Activated T-cell treated with anti-CD3 and anti-CD28 coated beads, Interleukin-2, amount 50 U/mL, for 24 hours (primary cell): ENCODE measurements around the gene NCAM2.

Experiments used
- DNase-seq: peaks from one replicate; pipeline ENCODE4 v3.0.0-alpha.2; 2020
- H3K27ac Mint-ChIP-seq: 2 replicates; pipeline ENCODE4 v1.8.0; 2020; ENCODE audit warnings: mild to moderate bottlenecking, mixed read lengths
- H3K27me3 Mint-ChIP-seq: 2 replicates; pipeline ENCODE4 v1.8.0; 2020; ENCODE audit warnings: mixed read lengths
- H3K36me3 Mint-ChIP-seq: 2 replicates; pipeline ENCODE4 v1.8.0; 2020; ENCODE audit warnings: low read depth, mixed read lengths
- H3K4me1 Mint-ChIP-seq: 2 replicates; pipeline ENCODE4 v1.8.0; 2020; ENCODE audit warnings: low read depth, mixed read lengths
- H3K4me3 Mint-ChIP-seq: 2 replicates; pipeline ENCODE4 v1.8.0; 2020; ENCODE audit warnings: mild to moderate bottlenecking, moderate library complexity, mixed read lengths
- H3K9me3 Mint-ChIP-seq: 2 replicates; pipeline ENCODE4 v1.8.0; 2020; ENCODE audit warnings: mixed read lengths

NCAM2 gene

GRCh38 chr21:21051109-21052055 lies 53.2 kb downstream of the NCAM2 start:
- Mint-ChIP-seq H3K4me3 (no peak overlapping the region), H3K4me1 (no peaks in the 10 kb centered on the region), H3K27ac (no peak overlapping the region), H3K9me3 (no peaks in the 10 kb centered on the region), H3K27me3 (no peaks in the 10 kb centered on the region), H3K36me3 (no peaks in the 10 kb centered on the region)
- no peak for DNase-seq

GRCh38 chr21:21052672-21053071 lies 54.5 kb downstream of the NCAM2 start:
- no peaks in the 10 kb centered on the region for H3K9me3 Mint-ChIP-seq
- no peaks in the 10 kb centered on the region for H3K27me3 Mint-ChIP-seq
- H3K36me3 Mint-ChIP-seq = no peaks in the 10 kb centered on the region
- H3K4me3 Mint-ChIP-seq = no peak overlapping the region
- H3K4me1 Mint-ChIP-seq = no peaks in the 10 kb centered on the region
- no peak overlapping the region for H3K27ac Mint-ChIP-seq
- DNase-seq = no peak

DNA sequence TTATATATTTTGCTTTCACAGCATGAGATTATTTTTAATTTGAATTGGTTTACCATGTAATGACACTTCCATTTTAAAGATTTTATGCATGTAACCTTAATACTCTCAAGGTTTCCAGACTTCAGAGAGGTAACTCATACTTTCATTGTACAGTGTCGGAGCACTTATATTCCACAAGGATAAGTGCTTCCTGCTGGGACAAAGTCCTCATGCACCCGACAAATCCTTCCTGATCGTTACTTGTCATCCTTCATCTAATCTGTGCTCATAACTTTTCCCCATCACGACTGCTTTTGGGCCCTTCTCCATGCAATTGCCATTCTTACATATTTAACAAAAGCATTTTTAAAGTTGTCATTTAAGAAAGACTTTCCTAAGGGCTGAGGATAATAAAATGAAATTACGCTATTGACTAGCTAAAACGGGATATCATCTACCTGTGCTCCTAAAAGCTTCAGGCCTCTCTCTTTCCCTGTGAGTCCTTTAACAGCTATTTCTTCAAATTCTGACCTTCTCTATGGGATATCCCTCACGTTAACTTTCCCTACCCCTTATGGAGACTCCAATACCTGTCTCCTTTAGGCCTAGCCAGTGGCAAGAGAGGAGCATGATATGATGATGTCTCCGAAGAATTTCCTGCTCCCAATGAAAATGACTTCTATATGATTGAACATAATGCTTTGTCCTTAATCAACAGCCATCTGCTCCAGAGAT lies 59.3 kb downstream of the NCAM2 start:
- H3K27ac Mint-ChIP-seq = no peak overlapping the region
- no peaks in the 10 kb centered on the region for H3K27me3 Mint-ChIP-seq
- no peak overlapping the region for H3K4me3 Mint-ChIP-seq
- DNase-seq = no peak
- no peaks in the 10 kb centered on the region for H3K4me1 Mint-ChIP-seq
- no peaks in the 10 kb centered on the region for H3K9me3 Mint-ChIP-seq
- no peaks in the 10 kb centered on the region for H3K36me3 Mint-ChIP-seq

DNA sequence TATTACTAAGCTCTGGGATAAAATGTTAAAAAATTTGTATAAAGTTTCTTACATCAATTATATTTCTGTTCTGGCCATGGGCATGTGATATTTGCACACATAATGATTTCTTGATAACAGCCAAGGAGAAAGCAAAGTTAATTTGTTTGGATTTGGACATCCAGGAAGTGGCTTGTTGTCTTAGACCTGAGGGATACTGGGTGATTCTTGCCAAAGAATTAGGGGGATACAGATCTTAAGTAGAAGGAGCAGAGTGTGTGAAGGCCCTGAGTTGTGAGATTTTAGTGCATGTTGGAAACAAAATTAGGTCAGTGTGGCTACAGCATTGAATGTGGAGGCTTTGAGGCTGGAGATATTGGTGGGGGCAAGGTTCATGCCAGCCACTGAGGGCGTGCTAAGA lies 65.6 kb downstream of the NCAM2 start:
- Mint-ChIP-seq H3K4me3 (no peak overlapping the region), H3K9me3 (no peaks in the 10 kb centered on the region), H3K27me3 (no peaks in the 10 kb centered on the region), H3K27ac (no peak overlapping the region), H3K36me3 (no peaks in the 10 kb centered on the region), H3K4me1 (no peaks in the 10 kb centered on the region)
- no peak for DNase-seq

GRCh38 chr21:21064353-21064752 lies 66.1 kb downstream of the NCAM2 start:
- no peaks in the 10 kb centered on the region for H3K27me3 Mint-ChIP-seq
- H3K9me3 Mint-ChIP-seq = no peaks in the 10 kb centered on the region
- DNase-seq = no peak
- H3K27ac Mint-ChIP-seq = no peak overlapping the region
- no peaks in the 10 kb centered on the region for H3K36me3 Mint-ChIP-seq
- H3K4me3 Mint-ChIP-seq = no peak overlapping the region
- no peaks in the 10 kb centered on the region for H3K4me1 Mint-ChIP-seq

GRCh38 chr21:21067375-21067774 lies 69.2 kb downstream of the NCAM2 start:
- Mint-ChIP-seq H3K4me3 (no peak overlapping the region), H3K4me1 (no peaks in the 10 kb centered on the region), H3K27ac (no peak overlapping the region), H3K27me3 (no peaks in the 10 kb centered on the region), H3K36me3 (no peaks in the 10 kb centered on the region), H3K9me3 (no peaks in the 10 kb centered on the region)
- DNase-seq = no peak

GRCh38 chr21:21074305-21074704 lies 76.1 kb downstream of the NCAM2 start:
- no peak overlapping the region for H3K27ac Mint-ChIP-seq
- no peaks in the 10 kb centered on the region for H3K36me3 Mint-ChIP-seq
- H3K4me3 Mint-ChIP-seq = no peak overlapping the region
- H3K9me3 Mint-ChIP-seq = no peaks in the 10 kb centered on the region
- H3K27me3 Mint-ChIP-seq = no peaks in the 10 kb centered on the region
- no peak for DNase-seq
- no peaks in the 10 kb centered on the region for H3K4me1 Mint-ChIP-seq

- no peak for DNase-seq
- no peak overlapping the region for H3K4me3 Mint-ChIP-seq
Observed at GRCh38 chr21:21076051-21076450, 77.8 kb downstream of the NCAM2 start.

DNA sequence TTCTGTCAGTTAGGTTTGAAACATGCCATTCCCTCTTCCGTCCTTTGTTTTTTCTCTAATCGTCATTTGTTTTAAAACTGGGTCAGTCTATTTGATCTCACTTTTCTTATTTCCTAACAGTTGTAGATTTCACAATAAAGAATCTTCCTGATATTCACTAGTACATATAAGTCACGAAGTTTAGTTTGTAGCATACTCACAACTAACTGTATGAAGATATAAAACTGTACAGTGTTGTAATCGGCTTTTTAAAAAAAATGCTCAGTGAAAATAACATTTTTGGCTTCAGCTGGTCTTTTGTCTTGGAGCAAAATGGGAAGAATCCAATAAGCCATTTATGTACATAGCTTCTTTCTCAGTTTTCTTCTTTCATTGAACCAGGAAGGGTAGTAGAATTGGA lies 78.3 kb downstream of the NCAM2 start:
- Mint-ChIP-seq H3K4me1 (no peaks in the 10 kb centered on the region), H3K4me3 (no peak overlapping the region), H3K36me3 (no peaks in the 10 kb centered on the region), H3K27ac (no peak overlapping the region), H3K27me3 (no peaks in the 10 kb centered on the region), H3K9me3 (no peaks in the 10 kb centered on the region)
- no peak for DNase-seq

More at GRCh38 chr21:21076051-21076450, 77.8 kb downstream of the NCAM2 start:
- no peaks in the 10 kb centered on the region for H3K27me3 Mint-ChIP-seq
- H3K27ac Mint-ChIP-seq = no peak overlapping the region
- no peaks in the 10 kb centered on the region for H3K4me1 Mint-ChIP-seq
- no peaks in the 10 kb centered on the region for H3K36me3 Mint-ChIP-seq
- no peaks in the 10 kb centered on the region for H3K9me3 Mint-ChIP-seq

DNA sequence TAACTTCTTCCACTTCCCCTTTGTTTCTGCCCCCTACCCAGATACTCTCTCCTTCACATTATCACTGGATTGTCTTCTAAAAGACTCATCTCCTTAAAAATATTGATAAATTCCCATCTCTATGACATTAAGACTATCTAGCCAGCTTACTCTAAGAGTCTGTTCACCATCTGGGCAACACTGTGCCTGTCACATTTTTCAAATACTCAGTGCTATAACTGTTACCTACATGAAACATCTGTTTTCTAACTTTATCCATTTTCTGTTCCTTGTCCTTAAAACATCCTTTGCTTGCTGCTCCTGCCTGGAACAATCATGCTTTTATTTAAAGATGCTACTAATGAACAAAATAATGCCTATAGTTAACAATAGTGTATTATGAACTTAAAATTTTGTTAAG lies 81.4 kb downstream of the NCAM2 start:
- H3K4me1 Mint-ChIP-seq = no peaks in the 10 kb centered on the region
- no peaks in the 10 kb centered on the region for H3K27me3 Mint-ChIP-seq
- no peak for DNase-seq
- H3K9me3 Mint-ChIP-seq = no peaks in the 10 kb centered on the region
- H3K4me3 Mint-ChIP-seq = no peak overlapping the region
- H3K27ac Mint-ChIP-seq = no peak overlapping the region
- no peaks in the 10 kb centered on the region for H3K36me3 Mint-ChIP-seq

- Mint-ChIP-seq H3K4me1 (no peaks in the 10 kb centered on the region), H3K27me3 (no peaks in the 10 kb centered on the region), H3K36me3 (no peaks in the 10 kb centered on the region), H3K4me3 (no peak overlapping the region), H3K9me3 (no peaks in the 10 kb centered on the region), H3K27ac (no peak overlapping the region)
- DNase-seq = no peak
Observed at GRCh38 chr21:21084179-21084578, 86.0 kb downstream of the NCAM2 start.

- no peaks in the 10 kb centered on the region for H3K9me3 Mint-ChIP-seq
- no peaks in the 10 kb centered on the region for H3K36me3 Mint-ChIP-seq
- H3K27ac Mint-ChIP-seq = no peak overlapping the region
- no peaks in the 10 kb centered on the region for H3K4me1 Mint-ChIP-seq
- no peak overlapping the region for H3K4me3 Mint-ChIP-seq
- no peak for DNase-seq
- H3K27me3 Mint-ChIP-seq = no peaks in the 10 kb centered on the region
Observed at GRCh38 chr21:21085206-21085605, 87.0 kb downstream of the NCAM2 start.

DNA sequence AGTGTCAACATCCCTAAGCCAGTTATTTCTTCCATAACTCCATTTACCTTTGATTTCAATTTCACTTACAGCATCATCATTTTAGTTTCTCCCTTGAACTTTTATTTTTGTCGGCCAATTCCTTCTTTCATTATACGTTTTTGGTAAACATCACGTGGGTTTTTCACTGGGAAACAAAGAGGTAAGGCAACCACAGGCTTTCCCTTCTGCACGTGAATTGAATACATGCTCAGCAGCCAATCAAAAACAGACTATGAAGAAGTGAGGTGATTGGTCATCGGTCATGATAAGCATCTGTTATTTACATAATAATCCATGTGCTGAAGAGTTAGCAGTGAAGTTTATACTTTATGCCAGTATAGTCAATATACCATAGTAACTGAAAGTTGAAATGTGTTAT lies 98.7 kb downstream of the NCAM2 start:
- Mint-ChIP-seq H3K27ac (no peak overlapping the region), H3K4me3 (no peak overlapping the region), H3K9me3 (no peaks in the 10 kb centered on the region), H3K36me3 (no peaks in the 10 kb centered on the region), H3K4me1 (no peaks in the 10 kb centered on the region), H3K27me3 (no peaks in the 10 kb centered on the region)
- DNase-seq = no peak

- H3K4me1 Mint-ChIP-seq = no peaks in the 10 kb centered on the region
- no peak overlapping the region for H3K27ac Mint-ChIP-seq
- no peaks in the 10 kb centered on the region for H3K9me3 Mint-ChIP-seq
- H3K27me3 Mint-ChIP-seq = no peaks in the 10 kb centered on the region
- no peak overlapping the region for H3K4me3 Mint-ChIP-seq
- no peak for DNase-seq
- no peaks in the 10 kb centered on the region for H3K36me3 Mint-ChIP-seq
Observed at GRCh38 chr21:21097466-21097865, 99.3 kb downstream of the NCAM2 start.

DNA sequence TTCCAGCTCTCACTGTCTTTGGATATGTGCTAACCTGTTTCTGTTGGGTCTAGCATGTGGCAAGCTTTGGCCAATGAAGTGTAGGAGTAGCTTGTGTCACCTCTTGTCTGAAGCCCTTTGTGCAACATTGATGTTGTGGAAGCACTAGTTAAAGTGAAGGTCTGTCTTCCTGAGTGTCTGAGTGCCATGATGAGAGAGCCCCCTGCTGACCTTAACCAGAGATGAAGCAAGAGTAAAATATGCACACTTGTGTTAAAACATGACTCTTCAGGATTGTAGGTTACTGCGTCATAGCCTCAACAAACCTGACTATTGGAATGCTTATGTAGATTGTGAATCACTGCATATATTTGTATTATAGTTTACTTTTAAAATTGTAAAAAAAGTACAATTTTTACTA lies 103.7 kb downstream of the NCAM2 start:
- DNase-seq = no peak

More for the DNA sequence above, 103.7 kb downstream of the NCAM2 start:
- Mint-ChIP-seq H3K4me3 (no peak overlapping the region), H3K36me3 (no peaks in the 10 kb centered on the region), H3K4me1 (no peaks in the 10 kb centered on the region), H3K9me3 (no peaks in the 10 kb centered on the region), H3K27ac (no peak overlapping the region), H3K27me3 (no peaks in the 10 kb centered on the region)
